ENCODE data around the gene SOX8. TPM values are rescaled to one million over a fixed set of nuclear protein-coding genes. Genes with fewer than 3 reads are reported as not detected.
A peak's percentile ranks its signal among the peaks of the same experiment; 100 is the strongest.

Gene SOX8
- total RNA-seq, 1 donor from 2014 or later, result 1.0 TPM

DNA sequence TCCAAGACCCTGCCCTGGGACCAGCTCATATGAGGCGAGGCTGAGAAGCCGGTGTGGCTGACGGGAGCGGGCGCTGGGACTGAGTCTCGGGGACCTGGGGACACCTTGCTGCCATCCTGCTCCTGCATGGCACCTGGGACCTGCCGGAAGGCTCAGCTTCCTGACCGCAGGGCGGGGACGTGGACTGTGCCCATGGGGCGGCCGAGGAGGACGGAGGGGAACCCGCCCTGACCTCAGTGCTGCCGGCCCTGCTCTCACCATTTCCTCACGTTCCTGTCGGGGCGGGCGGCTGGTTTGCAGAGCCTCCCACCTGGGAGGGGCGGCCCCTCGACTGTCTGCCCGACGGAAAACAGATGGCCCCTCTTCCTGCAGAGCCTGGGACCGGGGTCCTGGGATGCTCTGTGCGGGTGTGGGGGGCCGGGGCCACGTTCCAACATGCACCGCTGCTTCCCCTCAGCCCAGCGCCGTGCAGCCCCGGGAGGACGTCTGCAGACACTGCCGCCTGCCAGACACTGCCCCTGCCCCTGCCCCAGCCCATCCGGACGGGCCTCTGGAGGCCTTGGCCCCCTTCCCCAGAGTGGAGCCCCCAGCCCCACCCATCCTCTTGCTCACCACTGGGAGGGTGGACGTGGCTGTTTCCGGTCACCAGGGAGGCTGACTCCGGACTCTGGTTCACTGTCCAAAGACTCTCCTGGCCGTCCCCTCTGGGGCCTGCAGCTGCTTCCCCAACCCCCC is 47.1 kb downstream of the SOX8 start:
- DNase-seq (no peak), ATAC-seq (ENCODE audit: poor library complexity) (no peak)
- intact Hi-C loops (cut with DNase I), result no loop called here

DNA sequence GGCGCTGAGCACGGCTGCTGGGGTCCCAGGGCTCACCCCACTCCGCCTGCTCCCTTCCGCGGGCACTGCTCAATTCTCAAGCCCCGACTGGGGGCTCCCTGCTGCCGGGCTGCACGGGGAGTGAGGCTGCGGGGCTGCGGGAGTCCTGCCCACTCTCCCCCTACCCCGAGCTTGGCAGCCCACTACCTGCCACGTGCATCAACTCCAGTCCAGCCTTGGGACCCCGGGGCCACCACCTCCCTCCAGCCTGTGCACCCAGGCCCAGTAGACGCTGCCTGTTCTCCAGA is 47.6 kb downstream of the SOX8 start:
- DNase-seq (no peak), ATAC-seq (ENCODE audit: poor library complexity) (no peak)
- intact Hi-C loops (cut with DNase I), result no loop called here

- ATAC-seq (ENCODE audit: poor library complexity), result peak; percentile 66
- intact Hi-C loops (cut with DNase I), result no loop called here
These were observed 48.9 kb downstream of the SOX8 start for GRCh38 chr16:1030473-1030901.

GRCh38 chr16:1031666-1032065 is 50.1 kb downstream of the SOX8 start:
- ATAC-seq (ENCODE audit: poor library complexity) (no peak), DNase-seq (no peak)
- intact Hi-C loops (cut with DNase I), result no loop called here

More at GRCh38 chr16:1030473-1030901, 48.9 kb downstream of the SOX8 start:
- DNase-seq, result no peak

DNA sequence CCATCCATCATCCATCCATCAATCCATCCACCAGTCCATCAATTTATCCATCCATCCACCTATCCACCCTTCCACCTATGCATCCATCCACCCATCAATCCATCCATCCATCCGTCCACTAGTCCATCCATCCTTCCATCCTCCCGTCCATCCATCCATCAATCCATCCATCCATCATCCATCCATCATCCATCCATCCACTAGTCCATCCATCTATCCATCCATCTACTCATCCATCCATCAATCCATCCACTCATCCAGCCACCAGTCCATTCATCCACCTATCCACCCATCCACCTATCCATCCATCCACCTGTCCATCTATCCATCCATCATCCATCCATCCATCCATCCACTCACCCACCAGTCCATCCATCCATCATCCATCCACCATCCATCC is 51.0 kb downstream of the SOX8 start:
- DNase-seq (no peak), ATAC-seq (ENCODE audit: poor library complexity) (no peak)
- intact Hi-C loops (cut with DNase I), result no loop called here

GRCh38 chr16:1033128-1033679 is 51.6 kb downstream of the SOX8 start:
- DNase-seq (no peak), ATAC-seq (ENCODE audit: poor library complexity) (no peak)
- intact Hi-C loops (cut with DNase I), result no loop called here

DNA sequence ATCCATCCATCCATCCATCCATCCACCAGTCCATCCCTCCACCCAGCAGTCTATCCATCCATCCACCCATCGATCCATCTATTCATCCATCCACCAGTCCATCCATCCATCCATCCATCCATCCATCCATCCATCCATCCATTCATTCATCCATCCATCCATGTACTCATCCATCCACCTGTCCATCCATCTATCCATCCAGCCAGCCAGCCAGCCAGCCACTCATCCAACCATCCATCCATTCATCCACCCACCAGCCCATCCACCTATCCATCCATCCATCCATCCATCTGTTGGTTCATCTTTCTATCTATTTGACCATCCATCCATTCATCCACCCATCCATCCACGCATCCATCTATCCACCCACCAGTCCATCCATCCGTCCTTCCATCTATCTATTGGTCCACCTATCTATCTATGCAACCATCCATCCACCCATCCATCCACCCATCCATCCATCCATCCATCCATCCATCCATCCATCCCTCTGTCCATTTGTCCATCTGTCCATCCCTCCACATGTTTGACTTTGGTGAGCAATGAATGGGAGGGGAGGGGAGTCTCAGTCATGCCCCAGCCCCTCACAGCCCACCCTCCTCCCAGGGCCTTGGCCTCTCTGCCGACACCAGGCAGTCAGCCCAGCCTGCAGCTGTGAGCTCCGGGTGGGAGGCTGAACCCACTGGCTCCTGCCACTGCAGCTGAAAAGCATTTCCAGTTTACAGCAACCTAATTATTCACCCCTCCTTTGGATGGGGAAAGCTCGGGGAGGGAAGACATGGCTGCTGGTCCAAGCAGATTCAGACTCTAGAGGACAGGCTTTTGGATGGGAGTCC is 52.9 kb downstream of the SOX8 start:
- DNase-seq (no peak), ATAC-seq (ENCODE audit: poor library complexity) (no peak)
- intact Hi-C loops (cut with DNase I), result no loop called here

DNA sequence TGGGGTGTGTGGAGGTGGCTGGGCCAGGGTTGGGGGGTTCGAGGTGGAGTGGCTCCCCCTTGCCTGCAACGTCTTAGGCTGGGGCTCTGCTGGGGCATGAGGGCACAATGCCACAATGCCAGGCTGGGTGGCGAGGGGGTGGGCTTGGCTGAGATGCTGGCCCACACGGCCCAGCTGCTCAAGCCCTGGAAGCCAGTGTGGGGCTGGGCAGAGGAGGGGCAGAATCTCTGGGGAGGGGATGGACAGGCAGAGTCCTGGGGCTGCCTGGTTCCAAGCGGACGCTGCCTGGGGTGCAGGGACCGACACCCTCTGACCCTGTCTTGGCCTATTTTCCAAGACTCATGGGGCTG is 53.5 kb downstream of the SOX8 start:
- DNase-seq (no peak), ATAC-seq (ENCODE audit: poor library complexity) (no peak)
- intact Hi-C loops (cut with DNase I), result no loop called here

DNA sequence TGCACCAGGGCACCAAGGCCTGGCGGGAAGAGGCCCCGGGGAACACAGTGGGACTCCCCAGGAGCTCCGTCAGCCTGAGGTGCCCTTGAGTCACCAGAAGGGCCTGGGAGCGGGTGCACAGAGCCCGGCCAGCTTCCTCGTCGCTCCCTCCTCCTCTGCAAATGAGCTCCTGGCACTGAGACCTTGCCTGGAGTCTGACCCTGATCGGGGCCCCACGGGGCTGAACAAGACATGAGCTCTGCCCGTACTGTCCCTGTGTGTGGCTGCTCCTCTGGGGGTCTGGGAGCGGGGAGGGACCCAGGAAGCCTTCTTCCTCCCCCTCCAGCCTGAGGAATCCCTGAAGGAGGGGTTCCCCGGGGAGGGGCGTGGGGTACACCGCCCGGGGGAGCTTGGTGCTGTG is 54.6 kb downstream of the SOX8 start:
- DNase-seq (no peak), ATAC-seq (ENCODE audit: poor library complexity) (no peak)
- intact Hi-C loops (cut with DNase I), result no loop called here

Other genes with a start within 250 kb of the SOX8 start
- gene CIAO3, start 240.8 kb upstream of the SOX8 start, total RNA-seq, result 29.2 TPM
- gene MSLN, start 221.0 kb upstream of the SOX8 start, total RNA-seq, result 1.0 TPM
- 7.8 TPM for gene RPUSD1, start 193.4 kb upstream of the SOX8 start, total RNA-seq
- gene CHTF18, start 193.2 kb upstream of the SOX8 start, total RNA-seq, result 3.7 TPM
- gene GNG13, start 181.0 kb upstream of the SOX8 start, total RNA-seq, result not detected
- gene LMF1, start 10.8 kb upstream of the SOX8 start, total RNA-seq, result 5.6 TPM
- 20.8 TPM for gene SSTR5, start 91.0 kb downstream of the SOX8 start, total RNA-seq
- gene C1QTNF8, start 114.5 kb downstream of the SOX8 start, total RNA-seq, result 0.13 TPM
- 4.2 TPM for gene CACNA1H, start 171.3 kb downstream of the SOX8 start, total RNA-seq
- 0.19 TPM for gene TPSG1, start 243.5 kb downstream of the SOX8 start, total RNA-seq
- 10.1 TPM for gene TPSB2, start 248.4 kb downstream of the SOX8 start, total RNA-seq

All from Right ventricle myocardium superior (tissue), 1 donor.